HFF-Myc (cell line): ENCODE measurements around the gene SHCBP1L.

Experiments used
- DNase-seq: peaks from one replicate; pipeline ENCODE4 v3.0.0-alpha.2; 2011; ENCODE audit warnings: low read depth; ENCODE audit errors: extremely low read depth
- H3K4me3 ChIP-seq: replicated peaks from 2 replicates; pipeline ENCODE4 v1.5.1; 2011; ENCODE audit warnings: low read depth, mild to moderate bottlenecking, control low read depth, low read length
- CTCF ChIP-seq: IDR thresholded peaks from 2 replicates; pipeline ENCODE4 v1.5.1; 2012; ENCODE audit warnings: mild to moderate bottlenecking, low read depth, low read length, control low read depth; ENCODE audit errors: missing control alignments

Gene SHCBP1L

GRCh38 chr1:182867861-182868260 lies 85.1 kb downstream of the SHCBP1L start:
- TF ChIP-seq CTCF = no peak
- DNase-seq = no peak
- no peak overlapping the region for H3K4me3 ChIP-seq

- H3K4me3 ChIP-seq = no peak overlapping the region
- no peak for TF ChIP-seq CTCF
- no peak for DNase-seq
These were observed 89.0 kb downstream of the SHCBP1L start for GRCh38 chr1:182863940-182864339.

GRCh38 chr1:182862827-182863226 lies 90.1 kb downstream of the SHCBP1L start:
- H3K4me3 ChIP-seq = no peak overlapping the region

GRCh38 chr1:182861994-182862393 lies 91.0 kb downstream of the SHCBP1L start:
- no peak for DNase-seq
- TF ChIP-seq CTCF = no peak
- no peak overlapping the region for H3K4me3 ChIP-seq

More at GRCh38 chr1:182862827-182863226, 90.1 kb downstream of the SHCBP1L start:
- no peak for TF ChIP-seq CTCF
- no peak for DNase-seq

GRCh38 chr1:182860658-182861057 lies 92.3 kb downstream of the SHCBP1L start:
- H3K4me3 ChIP-seq = no peak overlapping the region
- no peak for TF ChIP-seq CTCF
- no peak for DNase-seq

GRCh38 chr1:182857212-182857611 lies 95.8 kb downstream of the SHCBP1L start:
- no peak for TF ChIP-seq CTCF
- H3K4me3 ChIP-seq = no peak overlapping the region
- DNase-seq = no peak

GRCh38 chr1:182855911-182856310 lies 97.1 kb downstream of the SHCBP1L start:
- no peak for TF ChIP-seq CTCF
- peak; percentile 16 for DNase-seq
- no peak overlapping the region for H3K4me3 ChIP-seq
